PC-9 (cell line): ENCODE data around the gene KDM4B. TPM values are rescaled to one million over a fixed set of nuclear protein-coding genes. Genes with fewer than 3 reads are reported as not detected.

Source experiments
- BruUV-seq: library from RNA; stranded (reverse); fragments of 400-500 nt; replicated peaks from 2 replicates; lab custom pipeline; 2021; lab: Mats Ljungman, UMichigan
- CTCF ChIA-PET: fragments of 300-600 bp; sonication (Branson Sonifier 250); formaldehyde crosslinking; loops from one replicate; lab custom pipeline; 2022; ENCODE audit warnings: antibody characterized with exemption; lab: Charles Lee
- POLR2A ChIA-PET: fragments of 300-600 bp; sonication (Branson Sonifier 250); formaldehyde crosslinking; loops from one replicate; lab custom pipeline; 2022; ENCODE audit warnings: antibody characterized with exemption; ENCODE audit not compliant: unreplicated experiment; lab: Charles Lee
- DNase-seq, 2 experiments: peaks; one replicate each; pipeline versions ENCODE4 v3.0.0 to v3.0.0-alpha.2; 2015 to 2022; ENCODE audit warnings: mixed read lengths in 1 of 2
- H2AFZ ChIP-seq: fragments of 200-600 bp; sonication (generic); 2 replicates; pipeline ENCODE4 v1.8.1; 2017; ENCODE audit warnings: antibody characterized with exemption
- H3F3A ChIP-seq: fragments of 200-600 bp; sonication (generic); 2 replicates; pipeline ENCODE4 v1.8.1; 2017; ENCODE audit warnings: antibody characterized with exemption, mild to moderate bottlenecking, low read depth; ENCODE audit not compliant: insufficient read depth
- H3K27ac ChIP-seq: fragments of 200-600 bp; sonication (generic); 2 replicates; pipeline ENCODE4 v1.6.1; 2016; ENCODE audit warnings: mixed run types
- H3K27me3 ChIP-seq: fragments of 200-600 bp; sonication (generic); 2 replicates; pipeline ENCODE4 v1.6.1; 2016; ENCODE audit warnings: low read depth, mixed run types; ENCODE audit not compliant: insufficient read depth
- H3K36me3 ChIP-seq: fragments of 200-600 bp; sonication (generic); 2 replicates; pipeline ENCODE4 v1.6.1; 2016; ENCODE audit warnings: low read depth, mixed run types
- H3K4me1 ChIP-seq: fragments of 200-600 bp; sonication (generic); replicated peaks from 2 replicates; pipeline ENCODE4 v1.6.1; 2016; ENCODE audit warnings: mixed run types; ENCODE audit not compliant: insufficient read depth
- H3K4me2 ChIP-seq: fragments of 200-600 bp; sonication (generic); 2 replicates; pipeline ENCODE4 v1.6.1; 2017; ENCODE audit warnings: mixed run types
- H3K4me3 ChIP-seq: fragments of 200-600 bp; sonication (generic); 2 replicates; pipeline ENCODE4 v1.6.1; 2016; ENCODE audit warnings: mixed run types
- H3K79me2 ChIP-seq: fragments of 200-600 bp; sonication (generic); 2 replicates; pipeline ENCODE4 v1.6.1; 2017; ENCODE audit warnings: low read depth, mixed run types
- H3K9me2 ChIP-seq: fragments of 200-600 bp; sonication (generic); 2 replicates; pipeline ENCODE4 v1.8.1; 2017; ENCODE audit warnings: mild to moderate bottlenecking; ENCODE audit not compliant: insufficient read depth
- H3K9me3 ChIP-seq: fragments of 200-600 bp; sonication (generic); 2 replicates; pipeline ENCODE4 v1.8.1; 2016; ENCODE audit warnings: low read depth; ENCODE audit not compliant: insufficient read depth
- H4K20me1 ChIP-seq: fragments of 200-600 bp; sonication (generic); 2 replicates; pipeline ENCODE4 v1.8.1; 2017; ENCODE audit not compliant: insufficient read depth
- EZH2 ChIP-seq: fragments of 200-600 bp; sonication (generic); IDR thresholded peaks from 2 replicates; pipeline ENCODE4 v1.8.0; 2017; ENCODE audit warnings: antibody characterized with exemption, low read depth
- intact Hi-C: fragments of 100-400 bp; cut with micrococcal nuclease; formaldehyde crosslinking; loops from one replicate; pipeline ENCODE4 v1.10.0; 2022; ENCODE audit not compliant: unreplicated experiment
- total RNA-seq: library from RNA; stranded (reverse); gene quantifications from 2 replicates; pipeline ENCODE4 v1.2.3, GENCODE V29; 2021
- TF ChIP-seq, protein P1 (sequence below): fragments of 200-600 bp; sonication (generic); conservative IDR thresholded peaks from 2 replicates; pipeline ENCODE4 v1.6.1; 2017; ENCODE audit warnings: mixed run types, antibody characterized with exemption, mild to moderate bottlenecking, moderate library complexity

KDM4B gene
- total RNA-seq, 1 experiment from 2014 or later: 19.5 TPM

DNA sequence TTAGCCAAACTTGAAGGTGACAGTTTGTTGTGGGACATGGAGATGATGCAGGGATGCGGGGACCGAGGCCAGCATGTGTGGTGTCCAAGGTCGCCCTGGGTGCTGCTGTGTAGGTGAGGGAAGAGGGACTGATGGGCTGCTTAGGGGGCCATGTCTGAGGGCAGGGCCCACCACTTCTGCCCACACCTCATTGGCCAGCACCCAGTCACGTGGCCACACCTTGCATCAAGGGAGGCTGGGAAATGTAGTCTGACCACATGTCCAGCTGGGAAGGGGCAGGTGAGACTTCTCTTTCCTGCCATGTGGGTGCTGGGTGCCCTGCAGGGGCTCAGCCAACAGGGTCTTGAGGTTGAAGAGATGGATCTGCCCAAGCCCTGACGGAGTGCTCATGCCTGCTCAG lies 88.9 kb downstream of the KDM4B start:
- intact Hi-C loops: no loop called here
- TF ChIP-seq, protein P1, sequence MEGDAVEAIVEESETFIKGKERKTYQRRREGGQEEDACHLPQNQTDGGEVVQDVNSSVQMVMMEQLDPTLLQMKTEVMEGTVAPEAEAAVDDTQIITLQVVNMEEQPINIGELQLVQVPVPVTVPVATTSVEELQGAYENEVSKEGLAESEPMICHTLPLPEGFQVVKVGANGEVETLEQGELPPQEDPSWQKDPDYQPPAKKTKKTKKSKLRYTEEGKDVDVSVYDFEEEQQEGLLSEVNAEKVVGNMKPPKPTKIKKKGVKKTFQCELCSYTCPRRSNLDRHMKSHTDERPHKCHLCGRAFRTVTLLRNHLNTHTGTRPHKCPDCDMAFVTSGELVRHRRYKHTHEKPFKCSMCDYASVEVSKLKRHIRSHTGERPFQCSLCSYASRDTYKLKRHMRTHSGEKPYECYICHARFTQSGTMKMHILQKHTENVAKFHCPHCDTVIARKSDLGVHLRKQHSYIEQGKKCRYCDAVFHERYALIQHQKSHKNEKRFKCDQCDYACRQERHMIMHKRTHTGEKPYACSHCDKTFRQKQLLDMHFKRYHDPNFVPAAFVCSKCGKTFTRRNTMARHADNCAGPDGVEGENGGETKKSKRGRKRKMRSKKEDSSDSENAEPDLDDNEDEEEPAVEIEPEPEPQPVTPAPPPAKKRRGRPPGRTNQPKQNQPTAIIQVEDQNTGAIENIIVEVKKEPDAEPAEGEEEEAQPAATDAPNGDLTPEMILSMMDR: no peak
- no peak for TF ChIP-seq EZH2
- Histone ChIP-seq H3K4me3 (no peak overlapping the region), H3K9me3 (no peaks in the 10 kb centered on the region), H3K27me3 (no peaks in the 10 kb centered on the region), H3K36me3 (no peaks in the 10 kb centered on the region), H3K79me2 (no peaks in the 10 kb centered on the region), H3F3A (no peaks in the 10 kb centered on the region), H3K27ac (no peak overlapping the region), H3K4me1 (no peaks in the 10 kb centered on the region), H3K9me2 (no peaks in the 10 kb centered on the region), H4K20me1 (no peaks in the 10 kb centered on the region), H3K4me2 (no peak overlapping the region), H2AFZ (no peak overlapping the region)
- ChIA-PET CTCF (interaction anchor here (0.5 kb wide), 1 partner anchor 319 kb away, joined by 18 read pairs; no protein-coding TSS in a partner anchor), POLR2A (no interaction called here)
- BruUV-seq: no TSS peak
- no peak for DNase-seq

DNA sequence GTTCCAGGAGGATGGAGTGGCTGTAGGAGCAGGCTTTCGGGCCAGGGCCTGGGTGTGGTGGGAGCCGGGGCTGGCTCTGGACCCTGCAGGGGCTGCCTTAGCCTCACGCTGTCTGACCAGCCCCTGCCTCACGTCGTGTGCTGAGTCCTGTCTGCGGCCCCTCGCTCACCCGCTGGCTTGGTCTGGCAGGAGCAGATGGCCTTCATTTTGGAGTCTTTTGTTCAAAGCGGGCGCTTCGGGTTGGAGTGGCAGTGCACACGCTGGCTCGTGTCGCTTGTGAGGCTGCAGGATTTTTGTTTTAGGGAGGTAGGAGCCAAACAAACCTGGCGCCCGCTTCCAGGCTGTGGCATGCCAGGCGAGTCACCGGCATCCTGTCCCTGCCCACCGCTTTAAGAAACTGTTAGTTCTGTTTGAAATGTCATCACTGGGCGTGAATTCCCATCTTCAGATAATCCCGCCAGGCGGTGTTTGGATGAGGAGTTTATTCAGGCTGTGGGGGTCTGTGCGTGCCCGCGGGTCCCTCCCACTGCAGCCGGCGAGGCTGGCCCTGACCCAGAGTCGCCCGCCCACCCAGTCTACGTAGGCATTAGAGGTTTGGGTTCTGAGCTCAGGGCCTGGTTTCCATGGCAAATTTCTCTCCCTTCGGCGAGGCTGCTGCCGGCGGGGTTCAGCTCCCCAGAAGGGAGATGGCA lies 89.8 kb downstream of the KDM4B start:
- no peaks in the 10 kb centered on the region for H3K79me2 ChIP-seq
- CTCF ChIA-PET: interaction anchor here (0.5 kb wide), 1 partner anchor 318 kb away, joined by 18 read pairs; no protein-coding TSS in a partner anchor
- H3K9me2 ChIP-seq: no peaks in the 10 kb centered on the region
- H3K27me3 ChIP-seq: no peaks in the 10 kb centered on the region
- intact Hi-C loops: no loop called here
- H2AFZ ChIP-seq: no peak overlapping the region
- H3K4me1 ChIP-seq: no peaks in the 10 kb centered on the region
- BruUV-seq: no TSS peak
- no peaks in the 10 kb centered on the region for H3F3A ChIP-seq
- no peak overlapping the region for H3K4me3 ChIP-seq
- no peaks in the 10 kb centered on the region for H3K9me3 ChIP-seq
- DNase-seq: no peak
- no peaks in the 10 kb centered on the region for H3K36me3 ChIP-seq
- TF ChIP-seq EZH2: no peak
- TF ChIP-seq, protein P1: no peak
- POLR2A ChIA-PET: no interaction called here
- no peak overlapping the region for H3K4me2 ChIP-seq
- no peaks in the 10 kb centered on the region for H4K20me1 ChIP-seq
- H3K27ac ChIP-seq: no peak overlapping the region

DNA sequence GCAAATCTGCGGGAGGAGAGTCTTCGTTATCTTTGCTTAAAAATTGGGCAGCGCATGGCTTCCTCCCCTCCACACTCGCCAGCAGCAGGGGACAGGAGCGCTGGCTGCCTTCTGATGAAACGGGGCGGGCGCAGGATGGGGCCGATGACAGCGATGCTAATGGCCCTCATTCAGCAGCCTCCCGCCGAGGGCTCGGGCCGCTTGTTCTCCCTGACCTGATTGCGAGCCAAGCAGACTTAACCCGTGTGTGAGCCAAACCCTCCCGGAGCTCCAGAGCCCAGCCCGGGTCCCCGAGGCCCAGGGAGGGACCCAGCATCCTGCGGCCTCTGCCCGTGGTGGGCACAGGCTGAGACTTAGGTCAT lies 90.3 kb downstream of the KDM4B start:
- Histone ChIP-seq H3K9me2 (no peaks in the 10 kb centered on the region), H4K20me1 (no peaks in the 10 kb centered on the region), H3K4me1 (no peaks in the 10 kb centered on the region), H3K4me3 (no peak overlapping the region), H3K9me3 (no peaks in the 10 kb centered on the region), H3K36me3 (no peaks in the 10 kb centered on the region), H3F3A (no peaks in the 10 kb centered on the region), H2AFZ (no peak overlapping the region), H3K27ac (no peak overlapping the region), H3K27me3 (no peaks in the 10 kb centered on the region), H3K79me2 (no peaks in the 10 kb centered on the region), H3K4me2 (no peak overlapping the region)
- no peak for TF ChIP-seq EZH2
- TF ChIP-seq, protein P1: no peak
- no peak for DNase-seq
- intact Hi-C loops: no loop called here
- CTCF ChIA-PET: no interaction called here
- no TSS peak for BruUV-seq
- POLR2A ChIA-PET: no interaction called here
